ENCODE results near the gene MLPH.

The MLPH gene

DNA sequence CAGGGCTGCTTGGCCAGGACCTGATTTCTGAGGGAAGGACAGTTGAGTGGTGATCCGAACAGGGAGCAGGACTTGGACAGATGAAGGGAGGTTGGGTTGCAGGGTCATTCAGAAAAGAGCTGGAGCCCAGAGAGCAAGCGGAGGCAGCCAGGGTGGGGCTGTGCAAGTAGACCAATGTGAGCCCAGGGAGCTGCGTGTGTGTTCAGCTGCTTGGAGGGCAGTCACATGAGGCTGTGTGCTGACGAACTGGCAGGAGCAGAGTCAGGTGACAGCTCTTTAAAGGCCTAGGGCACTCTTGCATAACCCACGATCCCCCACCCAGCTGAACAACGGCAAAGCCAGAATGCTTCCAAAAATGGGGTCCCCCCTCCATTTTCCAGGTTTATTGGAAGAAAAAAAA is 4.6 kb upstream of the MLPH start:
- no peak for DNase-seq

DNA sequence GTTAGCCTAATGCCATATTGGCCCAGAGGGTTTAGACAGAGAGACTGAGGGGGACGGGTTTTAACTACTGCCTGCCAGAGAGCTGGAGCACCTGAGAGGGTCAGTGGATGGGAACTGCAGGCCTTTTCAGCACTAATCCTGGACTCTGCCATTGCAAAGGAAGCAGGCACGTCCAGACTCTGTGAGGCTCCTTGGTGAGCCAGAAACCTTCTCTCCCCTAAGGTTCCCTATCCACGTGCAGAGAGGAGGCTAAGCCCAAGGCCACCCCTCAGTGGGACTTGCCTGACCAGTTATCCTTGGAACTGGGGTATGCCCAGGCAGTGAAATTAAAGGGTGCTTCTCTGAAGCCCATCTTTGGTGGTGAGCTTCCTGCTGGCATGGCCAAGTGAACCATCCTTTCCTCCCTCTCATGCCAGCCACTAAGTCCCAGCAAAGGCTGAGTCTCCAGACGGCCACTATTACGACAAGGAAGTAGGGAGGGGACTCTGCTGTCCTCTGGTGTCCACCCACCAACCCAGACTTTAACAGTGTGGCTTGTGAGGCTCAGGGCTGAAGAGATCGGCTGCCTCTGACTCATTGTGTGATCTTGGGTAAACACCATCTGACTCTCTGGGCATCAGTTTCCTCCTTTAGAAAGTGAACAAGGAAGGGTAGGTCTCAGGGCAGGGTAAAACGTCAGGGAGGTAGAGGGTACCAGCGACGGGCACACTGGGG is 3.9 kb upstream of the MLPH start:
- no peak for DNase-seq

DNA sequence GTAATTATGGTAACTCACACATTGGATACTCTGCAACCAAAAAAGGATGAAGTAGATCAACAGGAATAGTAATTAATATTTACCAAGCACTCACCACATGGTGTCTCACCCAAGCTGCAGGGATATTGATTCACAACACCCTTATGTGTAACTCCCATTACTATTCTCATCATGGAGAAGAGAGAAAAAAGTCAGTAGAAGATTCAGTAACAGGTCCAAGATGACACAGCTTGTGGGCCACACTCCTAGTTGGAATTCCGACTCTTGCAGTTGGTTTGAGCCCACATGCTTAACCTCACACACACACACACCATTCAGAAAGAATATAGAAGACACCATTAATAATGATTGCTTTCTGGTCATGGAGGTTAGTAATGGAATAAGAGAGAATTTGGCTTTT is 1.7 kb upstream of the MLPH start:
- DNase-seq: no peak

DNA sequence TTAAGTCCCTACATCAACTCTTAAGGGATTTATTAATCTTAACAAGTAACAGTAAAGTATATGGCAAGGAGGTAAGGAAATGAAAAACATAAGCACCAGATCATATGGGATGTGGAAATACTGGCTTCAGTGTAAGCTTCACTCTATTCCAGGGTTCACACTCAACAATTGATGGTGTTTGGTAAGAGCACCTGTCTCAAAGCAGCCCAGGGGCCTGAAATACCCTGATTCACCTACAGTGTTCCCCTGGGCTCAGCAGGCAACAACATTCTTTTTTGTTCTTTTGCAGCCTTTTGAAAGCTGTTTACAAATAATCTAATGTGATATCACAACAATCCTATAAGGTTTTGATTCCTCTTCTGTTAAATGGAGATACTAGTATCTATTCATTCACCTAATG is 1.2 kb upstream of the MLPH start:
- DNase-seq: no peak

DNA sequence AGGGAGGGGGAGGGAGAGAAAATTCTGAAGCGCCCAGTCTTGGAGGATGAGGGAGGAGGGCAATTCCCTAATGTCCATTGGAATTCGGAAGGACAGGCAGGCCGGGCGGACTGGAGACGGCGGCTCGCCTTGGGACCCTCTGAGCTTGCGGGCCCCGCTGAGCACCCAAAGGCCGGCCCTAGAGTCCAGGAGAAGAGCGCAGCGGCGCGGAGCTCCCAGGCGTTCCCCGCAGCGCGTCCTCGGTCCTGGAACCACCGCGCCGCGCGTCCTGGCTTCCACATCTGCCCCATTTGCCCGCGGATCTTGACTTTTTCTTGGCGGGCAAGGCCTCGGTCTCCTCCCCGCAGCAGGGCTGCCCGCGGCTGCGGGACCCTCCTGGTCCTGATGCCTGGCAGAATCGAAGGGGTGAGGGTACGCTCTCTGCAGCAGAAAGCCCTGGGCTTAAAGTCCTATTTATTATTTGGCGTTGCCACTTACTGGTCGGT is 675 bp upstream of the MLPH start:
- no peak for DNase-seq

DNA sequence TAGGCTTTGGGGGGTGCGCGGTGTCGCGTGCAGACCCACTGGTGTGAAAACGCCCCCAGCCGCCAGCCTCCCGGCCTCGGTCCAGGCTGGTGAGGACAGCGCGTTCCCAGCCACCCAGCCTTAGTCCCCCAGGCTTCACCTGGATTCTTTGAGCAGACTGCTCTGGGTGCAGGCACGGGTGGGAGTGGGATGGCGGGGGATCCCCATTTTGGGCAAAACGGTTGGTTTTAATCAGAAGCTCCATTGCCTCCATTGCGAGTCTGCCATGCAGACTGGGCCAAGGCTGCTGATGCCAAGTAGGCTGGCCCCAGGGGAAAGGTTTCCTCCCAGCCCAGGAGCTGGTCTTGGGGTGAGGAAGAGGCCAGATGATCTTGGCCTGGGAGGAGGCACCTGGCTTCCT is 445 bp downstream of the MLPH start:
- DNase-seq: no peak

DNA sequence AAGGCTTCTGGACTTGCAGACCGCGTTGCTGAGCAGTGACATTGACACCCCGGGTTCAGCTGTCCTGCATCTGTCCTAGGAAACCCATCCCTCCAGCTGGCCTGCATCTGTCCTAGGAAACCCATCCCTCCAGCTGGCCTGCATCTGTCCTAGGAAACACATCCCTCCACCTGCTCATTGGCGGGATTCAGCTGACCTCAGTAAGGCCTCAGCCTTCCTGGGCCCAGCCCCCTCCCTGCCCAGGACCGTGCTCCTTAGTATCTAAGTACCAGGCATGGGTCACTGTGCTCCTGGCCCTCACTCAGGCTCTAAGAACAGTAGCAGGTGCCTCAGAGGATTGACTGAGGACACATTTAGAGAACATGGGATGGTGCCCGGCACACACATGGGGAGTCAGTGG is 1.2 kb downstream of the MLPH start:
- DNase-seq: no peak

DNA sequence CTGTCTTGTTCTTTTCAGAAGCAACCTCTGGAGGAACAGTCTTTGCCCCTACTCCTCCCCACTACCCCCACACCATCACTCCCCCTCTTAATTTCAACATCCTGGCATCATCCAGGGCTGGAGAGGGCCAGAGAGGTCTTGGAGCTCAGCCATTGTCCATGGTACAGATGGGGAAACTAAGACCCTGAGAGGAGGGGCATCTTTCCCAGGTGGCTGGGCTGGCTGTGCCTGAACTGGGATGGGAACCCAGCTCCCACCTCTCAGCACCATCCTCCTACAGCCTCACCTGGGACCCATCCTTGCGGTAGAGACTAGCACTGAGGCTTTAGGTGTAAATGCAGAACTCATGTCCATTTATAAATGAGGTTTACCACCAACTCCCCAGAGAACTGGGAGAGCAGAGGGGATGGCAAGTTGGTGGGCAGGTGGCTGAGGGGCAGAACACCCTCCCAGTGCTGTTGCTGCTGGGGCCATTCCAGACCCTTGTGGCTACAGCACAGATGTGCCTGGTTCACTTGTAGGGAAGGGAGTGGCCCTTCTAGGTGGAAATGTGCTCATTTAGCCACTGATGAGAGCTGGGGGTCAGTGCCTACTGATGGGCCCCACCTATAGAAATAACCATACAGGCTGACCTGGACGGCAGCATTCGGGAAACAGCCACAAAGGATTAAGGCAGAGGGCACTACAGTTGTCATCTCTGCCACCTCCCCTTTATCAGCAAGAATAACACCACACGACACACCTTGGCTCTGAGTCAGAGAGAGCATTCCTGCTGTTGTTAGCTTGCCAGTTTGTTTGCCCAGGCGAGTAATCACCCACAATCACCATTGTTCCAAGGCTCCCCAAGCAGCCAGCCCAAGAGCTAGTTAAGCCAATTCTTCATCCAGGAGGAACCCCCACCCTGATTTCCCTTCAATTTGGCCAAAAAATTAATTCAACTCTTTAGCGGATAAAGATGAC is 2.1 kb downstream of the MLPH start:
- DNase-seq: no peak

DNA sequence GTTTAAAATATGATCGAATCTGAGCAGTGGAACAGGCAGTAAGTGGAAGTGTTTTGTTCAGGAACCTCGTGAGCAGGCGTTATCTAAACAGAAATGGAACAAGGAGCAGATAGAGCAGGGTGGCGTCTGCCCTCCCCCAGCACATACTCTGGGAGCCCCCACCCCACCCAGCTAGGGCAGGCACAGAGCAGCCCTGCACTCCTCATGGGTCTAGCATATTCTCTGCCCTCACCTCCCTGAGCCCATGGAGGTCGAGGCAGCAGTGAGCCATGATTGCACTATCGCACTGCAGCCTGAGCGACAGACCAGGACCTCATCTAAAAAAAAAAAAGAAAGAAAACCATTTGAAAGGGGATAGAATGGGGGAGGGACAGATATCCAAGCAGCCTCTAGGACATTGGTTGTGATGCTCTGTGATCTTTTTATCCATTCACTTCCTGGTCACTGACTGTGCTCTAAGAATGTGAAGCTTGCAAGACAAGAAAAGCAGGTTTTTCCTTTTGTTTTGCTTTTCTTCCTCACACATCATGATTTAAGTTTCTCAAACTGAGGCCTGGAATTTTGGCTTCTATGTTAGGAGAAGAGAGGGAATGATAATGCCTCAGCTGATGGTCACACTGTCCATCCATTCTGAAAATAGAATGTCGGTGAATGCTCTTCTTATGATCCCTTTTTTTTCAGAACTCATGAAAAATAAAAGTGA is 3.1 kb downstream of the MLPH start:
- DNase-seq: no peak

DNA sequence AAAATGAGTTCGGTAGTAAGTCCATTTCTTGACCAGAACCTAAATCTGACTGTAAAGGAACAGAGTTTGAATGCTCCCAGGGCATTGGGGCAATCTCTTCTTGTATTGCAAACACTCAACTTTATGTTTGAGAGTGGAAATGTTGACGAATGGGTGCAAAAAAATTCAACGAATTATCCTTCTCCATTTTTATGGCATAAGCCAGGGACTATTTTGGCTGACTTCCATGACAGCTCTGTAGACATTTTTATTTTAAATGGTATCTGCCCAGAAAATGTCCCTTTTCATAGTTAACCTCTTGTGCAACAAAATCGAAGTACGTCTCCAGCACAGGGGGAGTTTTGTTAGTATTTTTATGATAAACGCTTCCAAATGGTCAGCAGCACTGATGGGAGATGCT is 3.7 kb downstream of the MLPH start:
- no peak for DNase-seq

DNA sequence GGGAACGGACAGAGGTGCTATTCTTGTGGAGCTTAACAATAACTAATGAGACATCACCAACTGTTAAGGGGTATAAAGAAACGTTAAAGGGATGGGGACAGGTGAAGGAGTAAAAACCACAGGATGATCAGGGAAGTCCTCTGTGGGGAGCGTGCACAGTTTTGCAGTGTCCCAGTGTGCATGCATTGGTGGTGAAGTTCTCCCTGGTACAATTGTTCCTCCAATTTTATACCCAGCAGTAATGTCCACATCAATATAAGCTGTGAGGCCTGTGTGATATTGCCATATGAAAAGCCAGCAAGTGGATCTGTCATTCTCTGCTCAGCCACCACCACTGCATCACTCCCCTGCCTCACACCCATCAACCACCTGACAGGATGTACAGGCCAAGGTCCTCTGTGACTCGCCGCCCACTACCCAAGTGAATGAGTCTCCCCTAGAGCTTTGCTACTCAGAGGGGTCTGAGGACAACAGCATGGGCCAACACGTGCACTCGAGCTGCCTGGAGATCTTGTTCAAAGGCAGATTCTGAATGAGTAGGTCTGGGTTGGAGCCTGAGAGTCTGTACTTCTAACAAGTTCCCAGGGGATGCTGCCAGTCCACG is 4.6 kb downstream of the MLPH start:
- no peak for DNase-seq

DNA sequence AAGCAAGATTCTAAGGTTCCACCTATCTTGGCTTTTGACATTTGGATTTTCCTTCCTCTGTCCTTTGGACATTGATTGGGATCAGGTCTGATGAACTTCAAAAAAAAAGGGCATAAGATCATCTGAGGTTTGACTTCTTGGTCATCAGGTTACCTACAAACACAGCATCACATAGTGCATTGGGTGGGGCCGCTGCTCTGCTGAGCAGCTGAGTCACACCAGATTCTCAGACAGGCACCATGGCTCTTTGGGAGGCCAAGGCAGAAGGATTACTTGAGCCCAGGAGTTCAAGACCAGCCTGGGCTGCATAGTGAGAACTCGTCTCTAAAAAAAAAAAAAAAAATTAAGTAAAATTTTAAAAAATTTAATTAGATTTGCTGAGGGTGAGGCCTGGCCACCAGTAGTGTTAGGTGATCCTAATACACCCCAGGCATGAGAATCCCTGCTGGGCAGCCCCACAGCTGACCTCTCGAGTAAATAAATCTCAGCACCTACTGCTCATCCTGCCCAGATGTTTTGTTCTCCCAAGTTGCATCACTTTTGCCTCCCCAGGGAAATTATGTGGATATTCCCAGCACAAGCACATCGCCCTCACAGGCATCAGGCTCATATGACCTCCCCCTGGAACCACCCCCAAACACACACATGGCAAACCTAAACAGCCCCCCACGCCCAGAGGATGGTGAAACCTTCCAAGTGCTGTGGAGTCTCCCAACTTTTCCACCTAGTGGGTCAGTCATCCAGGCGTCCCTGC is 5.3 kb downstream of the MLPH start:
- DNase-seq: no peak

DNA sequence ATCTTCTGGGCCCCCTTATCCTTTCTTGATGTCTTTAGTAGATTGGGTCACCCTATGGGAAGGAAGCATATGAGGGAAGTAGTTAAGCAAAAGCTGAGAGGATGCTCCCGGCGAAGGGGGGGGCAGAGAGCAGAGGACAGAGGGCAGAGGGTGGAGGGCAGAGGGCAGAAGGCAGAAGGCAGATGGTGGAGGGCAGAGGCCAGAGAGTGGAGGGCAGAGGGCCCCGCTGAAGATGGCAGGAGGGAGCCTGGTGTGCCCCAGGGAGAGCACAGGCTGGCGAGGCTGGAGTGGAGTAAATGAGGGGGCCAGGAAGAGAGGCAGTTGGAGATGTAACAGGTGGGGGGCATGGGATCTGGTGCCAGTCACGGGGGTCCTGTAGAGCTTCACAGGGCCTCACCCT is 7.0 kb downstream of the MLPH start:
- DNase-seq: no peak

DNA sequence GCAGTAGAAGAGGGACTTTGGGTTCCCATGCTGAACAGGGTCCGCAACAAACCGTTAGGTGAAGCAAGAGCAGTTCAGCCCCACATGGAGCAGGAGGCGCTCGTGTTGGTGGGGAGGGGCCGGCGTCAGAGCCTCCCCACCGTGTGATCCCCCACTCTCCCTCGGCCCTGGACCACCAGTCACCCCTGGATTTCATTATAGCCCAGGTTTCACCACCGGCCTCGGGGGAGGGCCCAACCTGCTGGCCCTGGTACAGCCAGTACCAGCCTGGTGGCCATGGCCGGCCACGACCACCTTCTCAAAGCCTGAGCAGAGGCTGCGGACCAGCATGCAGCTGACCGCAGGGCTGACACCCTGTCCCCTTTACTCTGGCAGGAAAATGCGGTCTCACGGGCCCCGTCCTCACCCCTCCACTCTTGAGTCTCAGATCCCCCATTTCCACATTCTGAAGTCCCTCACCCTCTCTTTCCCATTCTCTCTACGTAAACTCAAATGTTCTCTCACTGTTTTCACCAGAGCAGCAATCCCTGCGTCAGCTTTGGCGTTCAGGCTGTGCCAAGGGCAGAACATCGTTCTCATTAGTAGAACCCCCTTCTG is 8.6 kb downstream of the MLPH start:
- DNase-seq: no peak

DNA sequence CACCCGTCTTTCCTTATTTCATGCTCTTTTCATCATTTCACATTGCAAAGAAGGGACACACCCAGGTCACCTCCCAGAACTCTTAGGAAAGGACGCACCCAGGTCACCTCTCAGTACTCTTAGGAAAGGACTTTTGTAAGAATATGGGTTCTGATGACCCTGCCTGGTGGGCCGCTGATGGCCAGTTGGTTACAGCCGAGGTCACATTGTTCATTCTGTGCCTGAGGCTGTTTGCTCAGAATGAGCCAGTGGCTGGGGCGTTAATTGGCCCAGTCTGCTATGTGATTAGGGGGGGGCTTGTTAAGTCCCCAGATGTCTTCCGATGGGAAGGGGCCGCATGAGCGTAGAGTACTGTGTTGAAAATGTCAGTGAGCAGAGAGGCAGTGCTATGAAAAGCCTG is 9.4 kb downstream of the MLPH start:
- no peak for DNase-seq

DNA sequence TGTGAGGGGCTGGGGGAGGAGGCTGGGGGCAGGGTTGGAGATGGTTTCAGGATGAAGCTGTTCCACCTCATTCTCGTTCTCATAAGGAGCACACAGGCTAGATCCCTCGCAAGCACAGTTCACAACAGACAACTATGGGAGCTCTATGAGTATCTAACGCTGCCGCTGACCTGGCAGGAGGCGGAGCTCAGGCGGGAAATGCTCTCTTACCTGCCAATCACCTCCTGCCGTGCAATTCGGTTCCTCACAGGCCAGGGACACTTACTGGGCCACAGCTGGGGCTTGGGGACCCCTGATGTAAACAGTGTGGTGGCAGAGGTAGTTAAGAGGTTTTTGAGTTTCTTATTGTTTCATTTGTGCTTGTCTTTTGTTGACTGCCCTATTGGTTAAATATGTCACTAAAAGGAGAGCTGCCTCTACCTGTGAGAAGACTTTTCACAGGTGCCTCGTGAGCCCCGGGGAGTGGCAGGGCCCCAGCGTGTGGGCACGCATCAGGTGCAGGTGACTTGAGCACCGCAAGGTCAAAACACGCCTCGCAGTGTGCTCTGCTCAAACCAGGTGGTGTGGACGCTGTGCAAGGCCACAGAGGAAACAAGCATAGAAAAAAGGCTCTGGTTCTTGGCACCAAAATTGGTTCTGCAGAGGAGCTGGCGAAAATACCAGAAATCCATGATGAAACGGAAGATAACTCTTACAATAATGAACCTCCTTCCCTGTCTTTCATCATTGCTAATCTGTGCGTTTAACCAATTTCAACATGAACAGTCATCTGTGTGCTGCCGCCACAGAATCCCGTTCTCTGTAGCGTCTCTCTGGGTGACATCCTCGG is 10.2 kb downstream of the MLPH start:
- no peak for DNase-seq

DNA sequence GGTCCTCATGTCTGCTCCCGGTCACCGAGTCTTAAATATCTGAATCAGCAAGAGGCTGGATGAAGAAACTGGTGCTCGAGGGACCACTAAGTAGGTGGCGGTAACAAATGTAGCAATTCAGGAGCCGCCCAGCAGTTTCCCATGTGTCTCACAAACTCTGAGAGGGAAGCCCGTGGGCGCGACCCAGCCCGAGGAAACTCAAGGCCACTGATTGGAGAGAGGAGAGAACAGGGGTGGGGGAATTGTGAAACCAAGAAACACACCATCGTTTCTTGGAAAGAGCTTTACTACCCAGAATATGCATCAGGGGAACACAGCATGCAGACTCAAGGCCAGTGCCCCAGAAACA is 10.8 kb downstream of the MLPH start:
- no peak for DNase-seq

DNA sequence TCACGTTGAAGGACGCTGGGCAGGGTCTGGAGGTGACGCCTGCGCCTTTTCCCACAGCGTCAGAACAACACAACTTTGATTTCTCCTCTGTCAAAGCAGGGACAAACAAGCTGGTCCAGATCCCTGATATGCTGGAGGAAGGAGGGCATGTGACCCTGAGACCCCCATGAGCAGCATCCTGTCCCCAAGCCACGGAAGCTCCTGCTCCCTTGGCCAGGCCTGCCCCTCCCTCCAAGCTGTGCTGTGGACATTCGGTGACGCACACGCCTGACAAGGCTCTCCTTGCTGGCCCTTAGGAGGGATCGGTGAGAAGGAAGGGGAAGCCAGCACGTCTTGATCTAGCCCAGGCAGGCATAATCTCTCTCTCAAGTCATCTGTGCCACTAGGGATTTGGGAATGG is 11.3 kb downstream of the MLPH start:
- no peak for DNase-seq

DNA sequence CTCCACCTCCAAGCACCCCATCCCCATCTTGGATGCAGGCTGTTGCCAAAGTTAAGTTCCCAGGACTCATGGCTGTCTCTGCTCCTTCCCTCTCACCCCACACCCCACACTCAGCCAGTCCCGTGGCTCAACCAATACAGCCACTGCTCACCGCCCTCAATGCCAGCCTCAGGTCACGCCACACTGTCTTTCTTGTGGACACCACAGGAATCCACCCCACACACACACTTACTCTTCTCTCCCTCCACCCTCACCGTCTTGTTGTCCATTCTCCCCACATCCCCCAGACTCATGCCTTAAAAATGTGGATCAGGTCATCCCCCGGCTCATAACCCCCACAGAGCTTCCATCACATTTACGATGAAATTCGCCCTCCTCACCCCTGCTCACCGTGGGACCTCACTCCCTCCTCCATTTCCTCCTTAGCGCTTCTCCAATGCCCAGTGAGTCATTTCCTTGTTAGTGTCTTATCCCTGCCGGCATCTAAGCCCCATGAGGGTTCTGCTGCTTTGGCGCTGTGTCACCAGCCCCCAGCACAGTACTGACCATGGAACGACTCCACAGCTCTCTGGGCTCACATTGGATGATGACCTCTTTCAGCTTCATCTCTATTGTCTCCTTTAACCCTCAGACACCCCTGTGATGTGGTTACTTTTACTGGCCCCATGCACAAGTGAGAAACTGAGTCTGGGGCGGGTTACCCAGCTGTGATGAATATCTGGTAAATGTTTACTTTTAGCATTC is 13.8 kb downstream of the MLPH start:
- DNase-seq: no peak

DNA sequence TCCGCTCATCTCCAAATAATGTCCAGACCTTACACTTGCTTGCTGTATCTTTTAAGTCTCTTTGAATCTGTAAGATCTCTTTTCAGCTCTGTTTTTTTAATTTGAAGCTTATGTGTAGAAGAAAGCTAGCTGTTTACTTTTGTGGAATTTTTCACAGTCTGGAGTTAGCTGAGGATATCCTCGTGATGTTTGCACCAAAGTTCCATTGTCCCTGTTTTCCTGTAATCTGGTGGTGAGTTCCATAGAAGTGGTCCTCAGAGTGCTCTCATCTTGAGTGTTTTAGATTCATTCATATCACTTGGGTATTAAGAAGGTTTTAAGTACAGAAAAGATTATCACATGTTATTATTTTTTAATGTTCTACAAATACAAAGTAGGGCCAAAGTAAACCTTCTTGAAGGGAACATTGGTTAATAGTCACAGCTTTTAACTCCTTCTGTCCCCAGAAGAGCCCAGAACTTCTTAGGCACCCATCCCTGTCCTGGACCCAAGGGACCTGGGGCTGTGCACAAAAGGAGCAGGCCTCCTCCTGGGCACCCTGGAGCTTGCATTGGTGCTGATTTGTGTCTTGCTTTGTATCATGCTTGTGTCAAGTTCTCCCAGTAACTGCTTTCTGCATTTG is 15.0 kb downstream of the MLPH start:
- no peak for DNase-seq

All from activated T-cell treated with anti-CD3 and anti-CD28 coated beads for 4 hours (primary cell).